Endothelial cell of umbilical vein (primary cell): ENCODE measurements around the gene GPX1.

Source experiments
- CTCF ChIP-seq, 2 donors: IDR thresholded peaks; 1 replicate in 1 of 2; 2 replicates in 1 of 2; pipeline ENCODE4 v1.5.1; 2011; ENCODE audit warnings: low read length in 2 of 2, mild to moderate bottlenecking in 2 of 2, moderate library complexity in 2 of 2, control low read depth in 1 of 2, inconsistent platforms in 1 of 2, low read depth in 1 of 2; ENCODE audit not compliant: insufficient read depth in 1 of 2; ENCODE audit errors: extremely low read depth in 1 of 2
- EZH2 ChIP-seq: IDR thresholded peaks from 2 replicates; pipeline ENCODE4 v1.6.1; 2012; ENCODE audit warnings: borderline replicate concordance, low read depth, mild to moderate bottlenecking, moderate library complexity, low read length, inconsistent platforms; ENCODE audit not compliant: severe bottlenecking
- FOS ChIP-seq: IDR thresholded peaks from 2 replicates; pipeline ENCODE4 v1.6.1; 2011; ENCODE audit warnings: mild to moderate bottlenecking, low read length, moderate library complexity, borderline replicate concordance; ENCODE audit not compliant: insufficient read depth
- GATA2 ChIP-seq: IDR thresholded peaks from 2 replicates; pipeline ENCODE4 v1.7.0; 2011; ENCODE audit warnings: low read depth, mild to moderate bottlenecking, moderate library complexity, mixed read lengths, low read length; ENCODE audit not compliant: insufficient read length, insufficient read depth
- JUN ChIP-seq: IDR thresholded peaks from 2 replicates; pipeline ENCODE4 v1.6.1; 2011; ENCODE audit warnings: borderline replicate concordance, low read depth; ENCODE audit not compliant: insufficient read length, insufficient read depth
- MAX ChIP-seq: IDR thresholded peaks from 2 replicates; pipeline ENCODE4 v1.6.1; 2011; ENCODE audit not compliant: insufficient read depth, insufficient read length
- MYC ChIP-seq: IDR thresholded peaks from one replicate; pipeline ENCODE4 v1.6.1; 2011; ENCODE audit warnings: mild to moderate bottlenecking, low read depth, low read length
- POLR2A ChIP-seq: IDR thresholded peaks from 2 replicates; pipeline ENCODE4 v1.6.1; 2012; ENCODE audit warnings: low read depth, mild to moderate bottlenecking, control low read depth, low read length
- POLR2AphosphoS5 ChIP-seq: IDR thresholded peaks from 2 replicates; pipeline ENCODE4 v1.6.1; 2012; ENCODE audit warnings: low read depth, mild to moderate bottlenecking, control low read depth, low read length, moderate library complexity; ENCODE audit not compliant: insufficient read depth

GRCh38 chr3:49387721-49388120 is 29.6 kb upstream of the GPX1 start:
- TF ChIP-seq POLR2AphosphoS5 (no peak), CTCF (IDR thresholded peaks at IDR 0.05; ENCODE audit: extremely low read depth in 1 of 2, insufficient read depth in 1 of 2, low read depth in 1 of 2, low read length in 2 of 2) (no peak), POLR2A (no peak), MAX (no peak), MYC (no peak), EZH2 (no peak), GATA2 (no peak), FOS (no peak), JUN (no peak)
